ENCODE data around the gene CRELD1.

Gene CRELD1

GRCh38 chr3:9914559-9915253, 18.9 kb upstream of the CRELD1 start:
- H3K4me3 Mint-ChIP-seq: peak overlapping the region; percentile 40
- peaks cover 2% of the 10 kb centered on the region for H3K36me3 Mint-ChIP-seq
- peaks cover 2% of the 10 kb centered on the region for H3K27me3 Mint-ChIP-seq
- no peak overlapping the region for H3K27ac Mint-ChIP-seq
- no peaks in the 10 kb centered on the region for H3K9me3 Mint-ChIP-seq (ENCODE audit: low read depth)
- H3K4me1 Mint-ChIP-seq (ENCODE audit: low read depth): peaks cover 14% of the 10 kb centered on the region

- no peak overlapping the region for H3K27ac Mint-ChIP-seq
- peaks cover 2% of the 10 kb centered on the region for H3K36me3 Mint-ChIP-seq
- peaks cover 2% of the 10 kb centered on the region for H3K27me3 Mint-ChIP-seq
- peak overlapping the region; percentile 74 for H3K4me3 Mint-ChIP-seq
- peaks cover 14% of the 10 kb centered on the region for H3K4me1 Mint-ChIP-seq (ENCODE audit: low read depth)
- no peaks in the 10 kb centered on the region for H3K9me3 Mint-ChIP-seq (ENCODE audit: low read depth)
Observed at GRCh38 chr3:9915254-9916141, 18.1 kb upstream of the CRELD1 start.

- Mint-ChIP-seq H3K4me1 (ENCODE audit: low read depth) (peaks cover 14% of the 10 kb centered on the region), H3K27me3 (peaks cover 2% of the 10 kb centered on the region), H3K36me3 (peaks cover 2% of the 10 kb centered on the region)
Observed at GRCh38 chr3:9916346-9916733, 17.3 kb upstream of the CRELD1 start.

GRCh38 chr3:9916734-9917680, 16.6 kb upstream of the CRELD1 start, which contains the start of gene IL17RC:
Gene IL17RC, plus strand, starts transcription at chr3:9917098. Its CDS starts 218 bp downstream, at chr3:9917316.
- Mint-ChIP-seq H3K9me3 (ENCODE audit: low read depth) (no peaks in the 10 kb centered on the region), H3K4me3 (peak within 1 kb of the TSS; percentile 74), H3K27ac (no peak within 1 kb of the TSS), H3K36me3 (peaks cover 2% of the 10 kb centered on the region), H3K4me1 (ENCODE audit: low read depth) (peaks cover 14% of the 10 kb centered on the region), H3K27me3 (peaks cover 2% of the 10 kb centered on the region)

More at GRCh38 chr3:9916346-9916733, 17.3 kb upstream of the CRELD1 start:
- Mint-ChIP-seq H3K27ac (no peak overlapping the region), H3K9me3 (ENCODE audit: low read depth) (no peaks in the 10 kb centered on the region), H3K4me3 (peak overlapping the region; percentile 74)

GRCh38 chr3:9917820-9918219, 15.8 kb upstream of the CRELD1 start:
- no peaks in the 10 kb centered on the region for H3K36me3 Mint-ChIP-seq
- H3K4me1 Mint-ChIP-seq (ENCODE audit: low read depth): peaks cover 9% of the 10 kb centered on the region
- H3K27ac Mint-ChIP-seq: no peak overlapping the region
- no peak overlapping the region for H3K4me3 Mint-ChIP-seq
- H3K27me3 Mint-ChIP-seq: no peaks in the 10 kb centered on the region
- H3K9me3 Mint-ChIP-seq (ENCODE audit: low read depth): no peaks in the 10 kb centered on the region

GRCh38 chr3:9918261-9919038, 15.2 kb upstream of the CRELD1 start:
- Mint-ChIP-seq H3K9me3 (ENCODE audit: low read depth) (no peaks in the 10 kb centered on the region), H3K4me3 (no peak overlapping the region), H3K27me3 (no peaks in the 10 kb centered on the region), H3K27ac (no peak overlapping the region), H3K4me1 (ENCODE audit: low read depth) (peaks cover 9% of the 10 kb centered on the region), H3K36me3 (no peaks in the 10 kb centered on the region)

GRCh38 chr3:9928158-9928557, 5.5 kb upstream of the CRELD1 start:
- H3K9me3 Mint-ChIP-seq (ENCODE audit: low read depth): no peaks in the 10 kb centered on the region
- no peak overlapping the region for H3K4me3 Mint-ChIP-seq
- peaks cover 9% of the 10 kb centered on the region for H3K4me1 Mint-ChIP-seq (ENCODE audit: low read depth)
- H3K27ac Mint-ChIP-seq: no peak overlapping the region
- no peaks in the 10 kb centered on the region for H3K36me3 Mint-ChIP-seq
- H3K27me3 Mint-ChIP-seq: no peaks in the 10 kb centered on the region

- Mint-ChIP-seq H3K4me3 (peak overlapping the region; percentile 46), H3K27me3 (no peaks in the 10 kb centered on the region), H3K27ac (peak overlapping the region; percentile 46), H3K9me3 (ENCODE audit: low read depth) (no peaks in the 10 kb centered on the region), H3K4me1 (ENCODE audit: low read depth) (peaks cover 31% of the 10 kb centered on the region), H3K36me3 (peaks cover 4% of the 10 kb centered on the region)
Observed at GRCh38 chr3:9930804-9931418, 2.7 kb upstream of the CRELD1 start.

- Mint-ChIP-seq H3K4me3 (peak overlapping the region; percentile 97), H3K4me1 (ENCODE audit: low read depth) (peaks cover 35% of the 10 kb centered on the region), H3K36me3 (peaks cover 4% of the 10 kb centered on the region), H3K27me3 (no peaks in the 10 kb centered on the region), H3K9me3 (ENCODE audit: low read depth) (no peaks in the 10 kb centered on the region), H3K27ac (peak overlapping the region; percentile 98)
Observed at GRCh38 chr3:9932535-9932842, 1.1 kb upstream of the CRELD1 start.

- Mint-ChIP-seq H3K36me3 (peaks cover 4% of the 10 kb centered on the region), H3K27me3 (no peaks in the 10 kb centered on the region), H3K9me3 (ENCODE audit: low read depth) (no peaks in the 10 kb centered on the region), H3K4me3 (peak overlapping the region; percentile 97), H3K27ac (peak overlapping the region; percentile 98), H3K4me1 (ENCODE audit: low read depth) (peaks cover 35% of the 10 kb centered on the region)
Observed at GRCh38 chr3:9932843-9933560, 632 bp upstream of the CRELD1 start.

- Mint-ChIP-seq H3K4me3 (peak overlapping the region; percentile 97), H3K27me3 (no peaks in the 10 kb centered on the region), H3K4me1 (ENCODE audit: low read depth) (peaks cover 35% of the 10 kb centered on the region), H3K9me3 (ENCODE audit: low read depth) (no peaks in the 10 kb centered on the region), H3K27ac (peak overlapping the region; percentile 98), H3K36me3 (peaks cover 4% of the 10 kb centered on the region)
Observed at GRCh38 chr3:9934235-9934621, 594 bp downstream of the CRELD1 start.

- peak overlapping the region; percentile 98 for H3K27ac Mint-ChIP-seq
Observed at GRCh38 chr3:9934993-9935392, 1.4 kb downstream of the CRELD1 start.

GRCh38 chr3:9935966-9936510, 2.4 kb downstream of the CRELD1 start:
- peaks cover 4% of the 10 kb centered on the region for H3K36me3 Mint-ChIP-seq
- no peaks in the 10 kb centered on the region for H3K27me3 Mint-ChIP-seq
- peaks cover 35% of the 10 kb centered on the region for H3K4me1 Mint-ChIP-seq (ENCODE audit: low read depth)
- H3K9me3 Mint-ChIP-seq (ENCODE audit: low read depth): no peaks in the 10 kb centered on the region
- H3K27ac Mint-ChIP-seq: no peak overlapping the region
- peak overlapping the region; percentile 97 for H3K4me3 Mint-ChIP-seq

More at GRCh38 chr3:9934993-9935392, 1.4 kb downstream of the CRELD1 start:
- H3K4me3 Mint-ChIP-seq: peak overlapping the region; percentile 97
- peaks cover 4% of the 10 kb centered on the region for H3K36me3 Mint-ChIP-seq
- no peaks in the 10 kb centered on the region for H3K27me3 Mint-ChIP-seq
- peaks cover 35% of the 10 kb centered on the region for H3K4me1 Mint-ChIP-seq (ENCODE audit: low read depth)
- H3K9me3 Mint-ChIP-seq (ENCODE audit: low read depth): no peaks in the 10 kb centered on the region
